Calu3 (cell line): ENCODE data around the gene SUPT4H1. TPM values are rescaled to one million over a fixed set of nuclear protein-coding genes. Genes with fewer than 3 reads are reported as not detected.

Experiments used
- BruUV-seq: library from RNA; stranded (reverse); fragments of 400-500 nt; replicated peaks from 2 replicates; lab custom pipeline; 2021; lab: Mats Ljungman, UMichigan
- CTCF ChIA-PET: fragments of 300-600 bp; sonication (Branson Sonifier 250); formaldehyde crosslinking; loops from one replicate; lab custom pipeline; 2022; ENCODE audit warnings: antibody characterized with exemption; lab: Charles Lee
- DNase-seq: peaks from one replicate; pipeline ENCODE4 v3.0.0; 2022
- H3K27ac Mint-ChIP-seq: one replicate; pipeline ENCODE4 v1.8.0; 2022; ENCODE audit warnings: mixed read lengths; ENCODE audit not compliant: unreplicated experiment
- H3K27me3 Mint-ChIP-seq: one replicate; pipeline ENCODE4 v1.8.0; 2022; ENCODE audit warnings: mixed read lengths; ENCODE audit not compliant: unreplicated experiment
- H3K36me3 Mint-ChIP-seq: one replicate; pipeline ENCODE4 v1.8.0; 2022; ENCODE audit warnings: mild to moderate bottlenecking, moderate library complexity, mixed read lengths; ENCODE audit not compliant: insufficient read depth, unreplicated experiment
- H3K4me1 Mint-ChIP-seq: one replicate; pipeline ENCODE4 v1.8.0; 2022; ENCODE audit warnings: mild to moderate bottlenecking, low read depth, mixed read lengths; ENCODE audit not compliant: unreplicated experiment
- H3K4me3 Mint-ChIP-seq: one replicate; pipeline ENCODE4 v1.8.0; 2022; ENCODE audit warnings: mild to moderate bottlenecking, low read depth, moderate library complexity, mixed read lengths; ENCODE audit not compliant: unreplicated experiment
- H3K9me3 Mint-ChIP-seq: one replicate; pipeline ENCODE4 v1.8.0; 2022; ENCODE audit warnings: low read depth, mixed read lengths; ENCODE audit not compliant: unreplicated experiment
- intact Hi-C: fragments of 100-400 bp; cut with micrococcal nuclease; formaldehyde crosslinking; loops from one replicate; pipeline ENCODE4 v1.10.0; 2022; ENCODE audit not compliant: unreplicated experiment
- total RNA-seq: library from RNA; stranded (reverse); gene quantifications from 2 replicates; pipeline ENCODE4 v1.2.3, GENCODE V29; 2022
- TF ChIP-seq, protein P1 (sequence below): fragments of 200-600 bp; IDR thresholded peaks from one replicate; pipeline ENCODE4 v1.8.0; 2022; ENCODE audit warnings: antibody characterized with exemption; ENCODE audit not compliant: unreplicated experiment

The SUPT4H1 gene
- total RNA-seq, 1 experiment from 2014 or later, result 40.3 TPM

DNA sequence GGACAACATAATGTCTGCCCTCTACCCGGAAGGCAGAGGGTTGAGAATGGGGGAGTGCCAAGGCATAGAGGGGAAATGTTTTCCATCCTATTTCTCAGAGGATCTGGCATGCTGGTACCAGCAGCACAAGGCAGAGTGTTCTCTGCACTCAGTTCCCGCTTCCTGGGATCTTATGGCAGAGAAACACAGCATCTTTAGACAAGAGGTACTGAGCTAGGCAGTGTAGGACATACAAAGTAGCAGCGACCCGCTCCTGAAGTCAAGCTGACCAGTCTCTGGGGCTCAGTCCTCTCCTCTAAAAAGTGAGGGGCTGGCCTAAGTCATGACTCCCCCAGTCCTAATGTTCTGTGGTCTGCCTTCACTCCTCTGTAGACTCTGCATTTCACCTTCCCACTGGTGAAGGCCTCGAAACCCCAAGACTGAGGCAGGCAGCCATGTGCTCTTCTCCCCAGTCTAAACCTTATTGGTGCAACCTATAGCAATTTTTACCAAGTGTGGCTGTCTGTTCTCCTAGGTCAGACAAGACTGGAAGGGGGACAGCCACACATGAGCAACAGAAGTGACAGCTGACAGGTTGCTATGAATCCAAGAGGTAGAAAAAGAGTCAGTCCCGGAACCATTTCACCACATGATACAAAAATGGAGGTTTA lies 12.1 kb downstream of the SUPT4H1 start:
- H3K27me3 Mint-ChIP-seq, result no peaks in the 10 kb centered on the region
- no peaks in the 10 kb centered on the region for H3K9me3 Mint-ChIP-seq
- H3K27ac Mint-ChIP-seq, result no peak overlapping the region
- intact Hi-C loops, result no loop called here
- H3K4me3 Mint-ChIP-seq, result no peak overlapping the region
- CTCF ChIA-PET, result no interaction called here
- BruUV-seq, result no TSS peak
- DNase-seq, result no peak
- H3K4me1 Mint-ChIP-seq, result peaks cover 9% of the 10 kb centered on the region
- H3K36me3 Mint-ChIP-seq, result peaks cover 2% of the 10 kb centered on the region
- TF ChIP-seq, protein P1, sequence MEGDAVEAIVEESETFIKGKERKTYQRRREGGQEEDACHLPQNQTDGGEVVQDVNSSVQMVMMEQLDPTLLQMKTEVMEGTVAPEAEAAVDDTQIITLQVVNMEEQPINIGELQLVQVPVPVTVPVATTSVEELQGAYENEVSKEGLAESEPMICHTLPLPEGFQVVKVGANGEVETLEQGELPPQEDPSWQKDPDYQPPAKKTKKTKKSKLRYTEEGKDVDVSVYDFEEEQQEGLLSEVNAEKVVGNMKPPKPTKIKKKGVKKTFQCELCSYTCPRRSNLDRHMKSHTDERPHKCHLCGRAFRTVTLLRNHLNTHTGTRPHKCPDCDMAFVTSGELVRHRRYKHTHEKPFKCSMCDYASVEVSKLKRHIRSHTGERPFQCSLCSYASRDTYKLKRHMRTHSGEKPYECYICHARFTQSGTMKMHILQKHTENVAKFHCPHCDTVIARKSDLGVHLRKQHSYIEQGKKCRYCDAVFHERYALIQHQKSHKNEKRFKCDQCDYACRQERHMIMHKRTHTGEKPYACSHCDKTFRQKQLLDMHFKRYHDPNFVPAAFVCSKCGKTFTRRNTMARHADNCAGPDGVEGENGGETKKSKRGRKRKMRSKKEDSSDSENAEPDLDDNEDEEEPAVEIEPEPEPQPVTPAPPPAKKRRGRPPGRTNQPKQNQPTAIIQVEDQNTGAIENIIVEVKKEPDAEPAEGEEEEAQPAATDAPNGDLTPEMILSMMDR, result no peak

DNA sequence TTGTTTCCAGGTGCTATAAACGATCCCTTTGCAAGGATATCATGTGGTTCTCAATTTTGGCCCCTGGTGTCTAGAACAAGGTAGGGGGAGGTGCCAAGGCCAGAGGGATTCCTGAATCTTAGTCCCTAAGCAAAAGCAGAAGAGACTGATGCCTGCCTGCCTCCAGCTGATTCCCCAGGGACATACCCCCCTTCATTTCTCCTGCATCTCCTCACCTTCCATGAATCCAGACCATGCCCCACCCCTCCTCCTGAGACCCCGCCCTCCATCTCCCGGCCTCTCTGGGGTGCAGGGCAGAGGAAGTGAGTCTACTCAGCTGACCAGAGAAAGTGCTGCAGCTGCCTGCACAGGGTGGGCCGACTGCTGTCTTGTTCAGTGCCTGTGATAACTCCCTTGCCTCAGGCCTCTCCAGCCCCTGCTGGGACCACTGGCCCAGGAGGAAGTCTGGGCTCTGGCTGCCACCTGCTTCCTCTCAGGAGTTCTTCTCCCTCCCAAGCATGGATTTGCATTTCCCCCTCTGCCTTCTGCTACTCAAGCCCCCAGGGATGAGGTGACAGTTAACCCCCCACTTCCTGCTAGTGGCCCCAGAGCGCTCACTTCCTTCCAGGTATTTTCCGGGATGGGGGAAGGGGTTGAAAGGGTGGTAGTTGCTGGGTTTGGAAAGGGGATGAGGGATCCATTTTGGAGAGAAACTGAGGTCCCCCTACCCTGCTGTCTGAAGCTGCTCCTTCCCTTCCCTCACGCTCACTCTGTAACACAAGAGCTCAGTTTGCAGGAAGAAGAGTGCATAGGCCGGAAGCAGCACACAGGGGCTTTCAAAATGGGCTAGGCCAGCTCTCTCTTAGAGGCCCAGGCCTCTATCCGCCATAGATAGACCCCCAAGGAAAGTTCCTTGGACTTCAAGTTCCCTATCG lies 12.9 kb downstream of the SUPT4H1 start:
- peaks cover 9% of the 10 kb centered on the region for H3K4me1 Mint-ChIP-seq
- H3K4me3 Mint-ChIP-seq, result no peak overlapping the region
- no peaks in the 10 kb centered on the region for H3K27me3 Mint-ChIP-seq
- intact Hi-C loops, result no loop called here
- no peaks in the 10 kb centered on the region for H3K36me3 Mint-ChIP-seq
- H3K9me3 Mint-ChIP-seq, result no peaks in the 10 kb centered on the region
- TF ChIP-seq, protein P1, result no peak
- no peak for DNase-seq
- CTCF ChIA-PET, result no interaction called here
- BruUV-seq, result no TSS peak
- H3K27ac Mint-ChIP-seq, result no peak overlapping the region

DNA sequence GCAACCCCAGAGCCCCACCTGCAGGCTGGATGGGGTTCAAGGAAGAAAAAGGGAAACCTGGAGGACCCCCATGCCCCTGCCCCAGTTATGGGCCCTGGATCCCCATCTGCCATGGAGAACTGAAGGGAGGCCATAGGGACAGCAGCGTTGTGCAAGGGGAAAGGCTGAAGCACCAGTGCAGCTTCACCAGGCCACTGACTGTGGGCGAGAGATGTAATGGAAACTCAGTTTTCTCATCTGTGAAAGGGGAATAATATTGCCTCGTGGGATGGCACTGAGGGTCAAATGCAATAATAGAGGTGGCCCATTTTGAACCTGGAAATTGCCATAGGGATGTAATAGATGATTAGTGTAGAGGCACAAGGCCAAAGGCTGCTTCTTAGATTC lies 13.6 kb downstream of the SUPT4H1 start:
- Mint-ChIP-seq H3K36me3 (no peaks in the 10 kb centered on the region), H3K4me3 (no peak overlapping the region), H3K27me3 (no peaks in the 10 kb centered on the region), H3K27ac (no peak overlapping the region), H3K4me1 (peaks cover 9% of the 10 kb centered on the region), H3K9me3 (no peaks in the 10 kb centered on the region)
- TF ChIP-seq, protein P1, result no peak
- BruUV-seq, result no TSS peak
- CTCF ChIA-PET, result no interaction called here
- intact Hi-C loops, result no loop called here
- DNase-seq, result no peak

DNA sequence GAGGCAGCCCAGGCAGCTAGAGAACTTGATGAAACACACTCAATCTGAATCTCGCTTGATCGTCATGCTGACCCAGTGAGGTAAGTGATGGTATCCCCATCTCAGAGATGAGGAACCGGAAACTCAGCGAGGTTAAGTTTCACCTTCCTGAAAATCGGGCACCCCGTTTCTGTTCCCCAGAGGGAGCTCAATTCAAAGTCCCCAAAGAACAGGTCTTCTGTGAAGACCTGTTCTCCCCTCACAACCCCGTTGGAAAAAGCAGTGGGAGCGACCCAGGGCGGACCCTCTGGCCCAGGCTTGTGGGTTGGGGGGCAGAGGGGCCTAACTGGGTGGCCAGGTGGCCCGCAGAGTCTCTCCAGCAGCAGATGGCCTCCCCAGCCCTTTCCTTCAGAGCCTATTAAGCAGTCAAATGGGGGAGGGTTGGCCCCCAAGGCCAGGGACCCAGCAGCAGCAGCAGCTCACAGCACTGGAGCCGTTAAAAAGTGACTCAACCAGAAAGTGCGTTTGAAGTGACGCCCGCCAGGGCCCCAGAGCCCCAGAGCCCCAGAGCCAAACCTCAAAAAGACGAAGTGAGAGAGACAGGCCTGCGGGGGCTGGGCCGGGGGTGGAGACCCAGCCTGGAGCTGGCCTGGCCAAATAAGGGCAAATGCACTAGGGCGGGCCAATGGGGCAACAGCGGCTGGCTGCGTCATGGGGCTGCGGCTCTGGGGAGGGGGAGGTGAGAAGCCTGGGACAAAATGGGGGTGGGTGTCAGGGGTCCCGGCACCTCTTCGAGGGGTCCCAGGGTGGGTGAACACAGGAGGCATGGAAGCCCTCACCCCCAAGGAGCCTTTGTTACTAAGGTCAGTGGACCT lies 14.2 kb downstream of the SUPT4H1 start:
- intact Hi-C loops, result no loop called here
- BruUV-seq, result no TSS peak
- TF ChIP-seq, protein P1, result no peak
- no peak for DNase-seq
- Mint-ChIP-seq H3K4me1 (peaks cover 9% of the 10 kb centered on the region), H3K4me3 (no peak overlapping the region), H3K27ac (no peak overlapping the region), H3K36me3 (no peaks in the 10 kb centered on the region), H3K9me3 (no peaks in the 10 kb centered on the region), H3K27me3 (no peaks in the 10 kb centered on the region)
- CTCF ChIA-PET, result no interaction called here
